DMS153 (cell line): ENCODE results near the gene DRD2.

Experiments
- DNase-seq: peaks from one replicate; lab custom pipeline; 2025; lab: John Stamatoyannopoulos, UW

The DRD2 gene

DNA sequence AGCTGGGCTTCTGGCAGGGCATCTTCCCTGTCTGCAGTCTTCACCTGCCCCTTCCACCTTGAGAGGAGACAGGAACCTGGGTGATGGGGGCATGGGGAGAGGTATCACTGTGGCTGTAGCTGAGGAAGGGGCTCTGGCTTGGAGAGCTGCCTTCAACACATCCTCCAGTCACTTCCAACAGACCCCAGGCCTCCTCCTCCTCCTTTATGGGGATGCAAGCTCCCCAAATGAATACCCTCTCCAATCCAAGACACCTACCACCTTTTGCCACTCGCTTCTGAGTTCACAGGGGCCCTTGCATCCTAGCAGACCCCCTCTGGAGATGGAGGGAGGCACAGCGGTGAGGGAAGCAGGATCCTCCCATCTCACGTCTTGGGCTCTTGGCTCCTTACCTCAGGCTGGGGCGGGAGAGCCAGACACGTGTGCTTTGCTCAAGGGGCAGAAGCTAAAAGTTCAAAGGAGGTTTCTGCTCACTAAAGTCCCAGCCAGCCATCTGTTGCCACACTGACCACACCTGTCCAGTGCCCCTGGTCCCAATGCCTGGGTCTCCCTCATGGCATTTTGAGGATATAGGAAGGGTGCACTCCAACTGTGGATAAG lies 74.5 kb downstream of the DRD2 start:
- DNase-seq: no peak

DNA sequence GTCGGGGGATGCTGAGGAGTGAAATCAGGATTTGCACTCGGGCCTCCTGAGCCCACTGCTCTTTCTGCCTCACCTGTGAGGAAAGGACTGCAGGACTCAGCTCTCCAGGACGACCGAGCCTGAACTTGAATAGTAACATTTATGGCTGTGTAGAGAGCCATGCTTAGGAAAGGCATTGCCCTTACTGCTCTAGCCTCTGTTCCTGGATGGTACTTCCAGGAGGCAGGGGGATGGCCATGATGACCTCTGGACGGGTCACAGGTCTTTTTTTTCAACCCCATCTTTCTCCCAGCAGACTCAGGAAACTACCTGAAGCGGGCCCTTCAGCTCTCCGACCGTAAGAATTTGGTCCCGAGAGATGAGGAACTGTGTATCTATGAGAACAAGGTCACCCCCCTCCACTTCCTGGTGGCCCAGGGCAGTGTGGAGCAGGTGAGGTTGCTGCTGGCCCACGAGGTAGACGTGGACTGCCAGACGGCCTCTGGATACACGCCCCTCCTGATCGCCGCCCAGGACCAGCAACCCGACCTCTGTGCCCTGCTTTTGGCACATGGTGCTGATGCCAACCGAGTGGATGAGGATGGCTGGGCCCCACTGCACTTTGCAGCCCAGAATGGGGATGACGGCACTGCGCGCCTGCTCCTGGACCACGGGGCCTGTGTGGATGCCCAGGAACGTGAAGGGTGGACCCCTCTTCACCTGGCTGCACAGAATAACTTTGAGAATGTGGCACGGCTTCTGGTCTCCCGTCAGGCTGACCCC lies 76.3 kb downstream of the DRD2 start:
- no peak for DNase-seq

DNA sequence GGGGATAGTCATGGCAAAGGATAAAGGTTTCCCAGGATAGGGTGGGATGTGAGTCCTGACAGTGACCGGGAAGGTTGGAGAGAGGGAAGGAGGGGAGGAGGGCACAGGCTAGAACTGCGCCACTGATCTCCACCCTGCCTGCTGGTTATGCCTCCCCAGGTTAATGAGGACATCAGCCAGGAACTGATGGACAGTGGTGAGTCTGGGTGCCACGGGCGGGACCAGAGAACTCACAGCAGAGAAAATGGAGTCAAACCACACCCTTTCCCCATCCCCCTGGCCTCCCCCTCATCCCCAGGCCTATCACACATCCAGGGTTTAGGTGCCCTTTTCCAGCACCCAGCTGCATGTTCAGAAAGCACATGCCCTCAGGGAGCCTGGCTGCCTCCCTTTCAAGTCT lies 77.4 kb downstream of the DRD2 start:
- DNase-seq: no peak

DNA sequence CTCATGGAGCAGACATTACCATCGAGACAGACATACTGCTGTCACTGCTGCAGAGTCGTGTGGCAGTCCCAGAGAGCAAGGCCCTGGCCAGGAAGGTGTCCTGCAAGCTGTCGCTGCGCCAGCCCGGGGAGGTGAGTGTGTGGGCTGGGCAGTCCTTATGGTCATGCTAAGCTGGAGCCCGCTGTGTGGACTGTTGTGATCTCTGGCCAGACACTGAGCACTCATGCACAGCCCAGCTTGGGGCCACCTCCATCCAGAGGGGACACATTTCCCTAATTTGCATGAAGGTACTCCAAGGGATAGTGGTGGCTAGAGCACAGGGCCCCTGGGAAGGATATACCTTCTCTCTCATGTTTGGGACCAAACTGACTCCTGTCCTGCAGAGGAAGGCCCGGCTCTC lies 78.0 kb downstream of the DRD2 start:
- DNase-seq: no peak

DNA sequence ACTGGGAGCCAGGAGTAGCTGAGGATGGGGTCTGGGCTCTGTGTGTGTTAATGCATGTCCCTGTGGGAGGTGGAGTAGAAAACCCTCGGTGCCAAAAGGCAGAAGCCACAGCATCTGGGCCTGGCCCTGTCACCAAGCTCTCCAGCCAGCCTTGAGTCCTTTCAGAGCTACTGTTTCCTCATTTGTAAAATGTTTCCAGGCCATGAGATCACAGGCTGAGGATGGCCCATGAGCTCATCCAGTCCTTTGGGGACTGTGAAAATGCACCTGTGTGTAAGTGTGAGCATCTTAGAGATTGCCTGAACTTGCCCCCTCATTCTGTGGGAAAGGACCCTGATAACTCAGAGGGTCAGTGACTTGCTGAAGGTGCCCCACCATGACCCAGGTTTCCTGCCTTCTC lies 78.5 kb downstream of the DRD2 start:
- no peak for DNase-seq

DNA sequence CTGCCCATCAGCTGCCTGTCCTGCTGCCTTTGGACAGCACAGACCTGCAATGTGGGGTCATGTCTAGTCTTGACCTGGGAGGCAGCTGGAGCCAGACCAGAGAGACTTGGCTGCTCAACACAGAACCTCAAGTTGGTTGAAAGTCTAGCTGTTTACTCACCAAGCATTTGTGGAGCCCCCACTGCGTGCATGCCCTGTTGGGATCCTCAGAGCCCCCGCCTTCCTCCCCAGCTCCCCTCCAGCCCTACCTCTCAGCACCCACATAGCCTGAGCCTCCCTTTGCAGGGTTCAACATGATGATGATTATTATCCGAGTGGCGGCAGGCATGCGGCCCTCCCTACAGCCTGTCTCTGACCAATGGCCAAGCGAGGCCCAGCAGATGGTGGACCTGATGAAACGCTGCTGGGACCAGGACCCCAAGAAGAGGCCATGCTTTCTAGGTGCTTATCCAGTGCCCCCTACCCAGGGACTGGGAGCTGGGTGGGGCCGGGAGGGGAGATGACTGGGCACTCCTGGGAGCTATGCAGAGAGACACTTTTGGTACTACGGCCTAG lies 79.3 kb downstream of the DRD2 start:
- DNase-seq: no peak

DNA sequence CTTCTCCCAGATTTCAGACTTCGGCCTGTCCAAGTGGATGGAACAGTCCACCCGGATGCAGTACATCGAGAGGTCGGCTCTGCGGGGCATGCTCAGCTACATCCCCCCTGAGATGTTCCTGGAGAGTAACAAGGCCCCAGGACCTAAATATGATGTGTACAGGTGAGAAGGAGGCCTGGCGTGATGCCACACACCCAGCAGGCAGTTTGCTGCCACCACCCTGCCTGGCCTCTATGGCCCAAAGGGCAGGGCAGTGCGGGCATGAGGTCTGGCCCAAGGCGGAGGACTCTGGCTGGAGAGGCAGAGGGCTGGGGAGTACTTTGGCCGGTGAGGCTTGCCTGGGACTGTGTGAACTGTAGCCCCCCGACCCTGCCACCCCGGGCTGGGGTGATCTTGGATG lies 80.3 kb downstream of the DRD2 start:
- DNase-seq: no peak

DNA sequence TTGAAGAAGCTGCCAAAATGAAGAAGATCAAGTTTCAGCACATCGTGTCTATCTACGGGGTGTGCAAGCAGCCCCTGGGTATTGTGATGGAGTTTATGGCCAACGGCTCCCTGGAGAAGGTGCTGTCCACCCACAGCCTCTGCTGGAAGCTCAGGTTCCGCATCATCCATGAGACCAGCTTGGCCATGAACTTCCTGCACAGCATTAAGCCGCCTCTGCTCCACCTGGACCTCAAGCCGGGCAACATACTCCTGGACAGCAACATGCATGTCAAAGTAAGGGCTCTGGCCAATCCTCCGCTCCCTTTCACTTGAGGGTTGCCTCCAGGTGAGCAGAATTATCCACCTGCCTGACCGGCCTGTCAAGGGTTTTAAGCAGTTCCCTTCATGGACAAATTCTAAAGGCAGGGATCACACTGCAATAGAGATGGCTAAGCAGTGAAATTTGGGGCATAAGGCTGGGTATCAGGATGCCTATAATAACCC lies 81.7 kb downstream of the DRD2 start:
- DNase-seq: no peak

DNA sequence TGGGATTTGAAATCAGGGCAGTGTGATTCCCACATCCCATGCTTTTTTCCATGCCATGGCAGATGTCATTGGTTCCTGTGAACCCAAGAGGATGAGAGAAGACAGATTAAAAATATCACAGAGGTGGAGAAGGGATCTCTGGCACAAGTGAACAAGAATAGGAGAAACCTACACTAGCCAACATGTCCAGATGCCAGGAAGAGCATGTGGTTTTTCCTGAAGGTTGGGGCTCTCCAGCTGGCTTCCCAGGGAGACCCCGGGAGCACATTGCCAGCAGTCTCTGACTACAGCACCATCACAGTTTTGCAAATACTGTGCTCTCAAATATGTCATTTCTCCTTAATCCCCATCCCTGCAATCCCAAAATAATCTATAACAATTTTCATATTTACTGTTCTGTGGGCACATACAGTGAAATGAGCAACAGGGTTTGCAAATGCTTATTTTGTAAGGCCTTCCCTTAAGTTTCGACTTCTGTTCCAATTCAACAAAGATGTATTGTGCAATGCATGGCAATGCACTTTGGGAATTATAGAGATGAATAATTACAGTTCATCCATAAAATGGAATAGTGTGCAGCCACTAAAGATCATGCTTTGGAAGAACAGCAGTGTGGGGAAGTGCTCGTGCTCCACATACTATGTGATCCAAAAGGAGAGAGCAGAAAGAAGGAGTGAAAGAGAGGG lies 82.8 kb downstream of the DRD2 start:
- no peak for DNase-seq

DNA sequence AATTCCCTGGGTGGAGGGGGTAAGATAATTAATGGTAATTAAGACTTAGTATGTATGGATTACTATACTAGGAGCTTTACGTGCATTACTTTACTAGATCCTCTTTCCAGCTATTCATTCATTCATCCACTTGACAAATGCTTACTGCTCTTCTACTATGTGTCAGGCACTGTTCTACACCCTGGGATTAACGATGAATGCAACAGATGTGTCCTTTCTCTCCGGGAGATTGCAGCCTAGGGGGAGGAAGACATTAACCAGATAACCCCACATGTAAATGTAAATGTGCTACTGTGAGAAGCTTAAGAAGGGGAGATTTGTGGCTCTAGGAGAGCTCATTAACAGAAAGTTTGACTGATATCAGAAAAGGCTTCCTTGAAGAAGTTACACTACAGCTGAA lies 85.9 kb downstream of the DRD2 start:
- no peak for DNase-seq

DNA sequence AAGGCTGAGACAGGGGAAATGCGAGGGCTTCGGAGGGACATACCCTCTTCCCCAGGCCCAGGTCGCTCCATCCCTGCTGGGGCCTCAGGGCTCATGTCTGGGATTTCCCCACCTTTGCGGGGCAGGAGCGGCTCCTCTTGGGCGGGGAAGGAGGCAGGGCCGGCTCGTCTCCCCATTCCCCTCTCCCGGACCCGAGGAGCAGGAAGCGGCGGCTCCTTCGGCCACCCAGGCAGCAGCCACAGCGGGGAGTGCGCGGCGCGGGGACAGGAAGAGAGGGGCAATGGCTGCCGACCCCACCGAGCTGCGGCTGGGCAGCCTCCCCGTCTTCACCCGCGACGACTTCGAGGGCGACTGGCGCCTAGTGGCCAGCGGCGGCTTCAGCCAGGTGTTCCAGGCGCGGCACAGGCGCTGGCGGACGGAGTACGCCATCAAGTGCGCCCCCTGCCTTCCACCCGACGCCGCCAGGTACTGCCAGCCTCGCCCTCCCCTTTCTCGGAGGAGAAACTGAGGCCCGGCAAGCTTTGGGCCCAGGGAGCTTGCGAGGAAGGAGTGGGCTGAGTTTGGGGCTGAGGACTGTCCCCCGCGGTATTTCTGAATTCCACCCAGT lies 87.5 kb downstream of the DRD2 start, which contains the start of gene ANKK1:
Gene ANKK1, plus strand, starts transcription at position 175 of the 607 bp plus-strand sequence. Its CDS starts 106 bp downstream, at position 281.
- no peak for DNase-seq

DNA sequence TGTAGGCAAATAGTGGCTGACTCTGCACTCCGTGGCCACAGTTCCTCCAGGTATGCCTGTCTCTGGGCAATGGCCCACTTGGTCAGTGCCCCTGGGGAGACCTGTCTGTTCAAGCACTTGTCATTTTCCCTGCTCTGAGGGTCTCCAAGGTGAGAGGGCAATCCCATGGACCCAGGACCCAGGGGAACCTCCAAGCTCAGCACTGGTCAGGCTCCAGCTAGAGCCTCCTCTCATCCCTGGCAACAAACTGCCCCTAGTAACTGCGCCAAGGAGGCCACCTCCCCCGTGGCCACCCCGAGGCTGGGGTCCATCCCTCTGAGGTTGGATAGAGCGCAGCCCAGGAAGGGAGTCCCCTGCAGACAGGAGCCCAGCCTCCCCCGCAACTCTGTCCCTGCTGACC lies 88.3 kb downstream of the DRD2 start:
- no peak for DNase-seq

DNA sequence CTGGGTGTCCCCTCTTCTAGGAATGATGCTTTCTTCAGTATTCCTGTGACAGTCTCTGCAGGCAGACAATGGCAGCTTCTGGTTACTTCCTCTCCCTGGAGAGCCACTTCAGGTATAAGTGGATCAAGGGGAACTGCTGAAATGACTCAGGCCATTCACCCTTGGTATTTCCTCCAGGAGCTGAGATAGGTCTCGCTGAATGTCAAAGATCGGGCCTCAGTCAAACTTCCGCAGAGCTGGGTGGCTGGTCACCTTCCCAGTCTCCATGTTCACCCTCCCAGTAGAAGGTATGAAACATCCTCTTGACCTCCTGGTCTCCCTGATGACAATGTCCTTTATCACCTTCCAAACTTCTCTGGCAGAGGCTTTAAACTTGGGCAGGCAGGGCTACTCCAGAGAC lies 89.4 kb downstream of the DRD2 start:
- DNase-seq: no peak

DNA sequence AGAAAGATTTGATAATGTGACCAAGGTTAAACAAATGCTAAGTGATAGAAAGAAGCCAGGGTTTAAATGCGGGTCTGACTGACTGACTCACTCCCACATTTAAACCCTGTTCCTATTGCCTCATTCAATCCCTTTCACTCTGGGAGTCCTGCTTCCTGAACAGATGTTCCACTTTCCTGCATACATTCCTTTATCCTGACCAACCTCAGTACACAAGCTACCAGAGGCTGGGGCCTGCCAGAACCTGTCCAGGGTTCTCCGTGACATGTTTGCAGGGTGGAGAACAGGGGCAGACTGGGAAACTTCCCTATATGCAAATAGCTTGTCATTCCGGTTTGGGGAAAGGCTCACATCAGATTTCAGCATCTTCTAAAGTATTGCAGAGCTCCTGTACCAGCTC lies 90.6 kb downstream of the DRD2 start:
- peak; percentile 72 for DNase-seq

DNA sequence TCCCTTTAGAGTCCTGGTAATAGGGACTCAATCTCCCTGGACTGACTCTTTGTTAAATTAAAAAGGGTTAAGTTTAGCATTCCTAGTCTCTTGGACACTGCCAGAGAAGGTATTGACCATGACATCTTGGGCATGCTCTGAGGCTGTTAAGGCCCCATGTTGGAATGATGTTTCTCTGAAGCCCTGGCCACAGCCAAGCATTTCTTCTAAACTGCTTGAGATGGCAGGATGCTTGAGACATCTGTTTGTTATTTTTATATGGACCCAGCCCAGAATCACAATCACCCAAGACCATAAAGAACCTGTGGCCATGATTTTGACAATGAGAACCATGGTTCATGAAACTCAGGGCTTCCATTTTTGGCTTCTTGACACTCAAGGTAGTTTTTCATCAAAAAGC lies 93.1 kb downstream of the DRD2 start:
- no peak for DNase-seq

DNA sequence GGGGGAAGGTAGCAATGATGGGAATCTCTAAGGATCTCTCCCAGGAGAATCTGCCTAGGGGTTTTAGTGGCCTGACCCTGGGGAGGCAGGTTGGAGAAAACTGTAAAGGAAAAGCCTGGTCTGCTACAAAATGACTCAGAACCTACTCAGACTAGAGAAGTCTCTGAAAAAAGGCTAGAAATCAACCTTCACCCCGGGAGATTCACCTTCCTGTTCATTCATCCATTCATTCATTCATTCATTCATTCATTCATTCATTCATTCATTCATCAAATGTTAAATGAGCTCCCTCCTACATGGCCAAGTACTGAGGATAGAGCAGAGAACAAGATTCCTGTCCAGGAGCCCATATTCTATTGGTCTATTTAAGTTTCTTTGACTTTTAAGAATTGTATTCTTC lies 96.5 kb downstream of the DRD2 start:
- no peak for DNase-seq

DNA sequence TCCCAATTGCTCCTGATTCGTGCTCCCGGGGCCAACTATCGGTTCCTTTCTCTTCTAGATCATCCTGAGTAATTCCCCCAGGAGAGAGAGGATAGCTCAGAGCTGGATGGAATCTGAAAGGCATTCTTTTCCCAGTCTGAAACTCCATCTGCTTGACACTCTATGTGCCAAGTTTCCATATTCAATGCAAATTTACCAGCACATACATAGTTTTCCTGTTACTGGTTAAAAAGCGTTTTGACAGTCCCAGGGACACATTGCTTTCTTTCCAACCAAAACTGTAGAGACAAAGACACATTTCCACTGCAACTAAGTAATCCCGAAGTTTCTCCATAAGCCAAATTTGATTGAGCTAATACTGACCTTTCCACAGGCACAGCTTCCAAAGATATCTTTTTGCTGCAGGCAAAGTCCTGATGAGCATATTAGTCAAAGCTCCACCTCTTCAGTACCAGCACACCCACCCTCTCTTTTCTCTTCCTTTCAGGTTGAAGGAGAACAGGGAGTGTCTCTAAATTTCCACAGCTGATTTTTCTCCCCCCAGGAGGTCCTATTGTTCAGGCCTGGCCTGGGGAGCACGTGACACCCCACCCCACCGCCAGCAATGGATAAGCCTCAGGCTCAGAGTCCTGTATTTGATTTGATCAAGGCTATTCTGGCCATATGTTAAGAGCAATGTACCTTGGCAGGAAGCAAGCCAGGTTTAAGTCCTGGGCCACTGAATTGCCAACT lies 97.4 kb downstream of the DRD2 start:
- no peak for DNase-seq

DNA sequence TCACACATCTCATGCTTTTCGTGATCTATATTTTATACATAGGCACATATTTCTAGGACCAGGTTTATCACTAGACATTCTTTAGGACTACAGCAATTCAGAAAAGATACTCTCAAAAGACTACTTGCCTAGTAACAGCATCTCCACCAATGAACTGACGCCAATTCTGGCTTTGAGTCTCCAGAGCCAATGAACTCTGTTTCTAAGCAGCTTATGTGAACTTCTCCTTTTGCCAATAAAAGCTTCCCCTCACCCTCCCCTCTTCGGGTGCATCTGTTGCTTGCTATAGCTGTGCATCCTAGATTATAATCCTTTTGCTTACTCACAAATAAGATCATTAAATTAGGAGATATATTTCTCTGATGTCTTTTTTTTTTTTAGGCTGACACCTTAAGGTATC lies 99.0 kb downstream of the DRD2 start:
- DNase-seq: no peak

DNA sequence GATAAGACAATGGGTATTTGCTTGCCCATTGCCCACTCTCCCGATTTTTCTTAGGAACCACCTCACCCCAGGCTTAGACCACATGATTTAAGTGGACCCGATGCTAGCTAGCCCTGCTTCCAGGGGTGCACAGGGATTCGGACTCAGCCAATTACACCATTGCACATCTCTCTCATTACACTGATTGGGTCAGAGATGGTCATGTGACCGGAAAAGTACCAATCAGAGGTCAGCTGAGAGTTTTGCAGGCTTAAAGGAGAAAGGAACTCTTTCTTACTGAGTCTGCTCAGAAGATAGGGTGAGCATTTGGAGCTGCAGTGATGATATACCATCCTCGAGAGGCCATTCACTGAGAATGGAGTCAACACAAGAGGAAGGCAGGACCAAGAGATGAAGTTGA lies 99.8 kb downstream of the DRD2 start:
- DNase-seq: no peak

DNA sequence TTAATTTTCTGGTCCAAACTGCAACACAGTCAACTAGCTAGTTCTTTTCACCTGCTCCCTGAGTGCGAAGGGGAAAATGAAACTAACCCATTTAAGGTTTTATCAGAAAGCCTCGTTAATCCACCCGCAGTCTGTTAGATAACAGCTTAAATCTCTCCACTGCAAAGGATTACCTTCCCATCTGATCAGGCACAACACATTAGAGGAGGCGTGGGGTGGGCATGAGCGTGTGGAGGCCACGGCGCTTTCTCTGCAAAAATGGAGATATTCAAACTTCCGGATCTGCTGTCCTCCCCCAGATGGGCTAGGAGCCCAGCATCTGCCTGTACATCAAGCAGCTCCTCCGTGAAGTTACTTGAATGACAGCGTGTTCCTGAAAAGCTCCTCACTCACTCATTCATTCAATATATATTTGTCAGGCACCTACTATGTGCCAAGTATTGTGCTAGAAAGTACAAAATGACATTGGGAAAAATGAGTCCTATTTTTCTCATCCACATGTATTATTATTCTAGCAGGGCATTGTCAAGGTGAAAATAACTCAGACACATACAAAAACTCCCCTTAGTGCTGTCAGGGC lies 101.1 kb downstream of the DRD2 start:
- DNase-seq: no peak

DNA sequence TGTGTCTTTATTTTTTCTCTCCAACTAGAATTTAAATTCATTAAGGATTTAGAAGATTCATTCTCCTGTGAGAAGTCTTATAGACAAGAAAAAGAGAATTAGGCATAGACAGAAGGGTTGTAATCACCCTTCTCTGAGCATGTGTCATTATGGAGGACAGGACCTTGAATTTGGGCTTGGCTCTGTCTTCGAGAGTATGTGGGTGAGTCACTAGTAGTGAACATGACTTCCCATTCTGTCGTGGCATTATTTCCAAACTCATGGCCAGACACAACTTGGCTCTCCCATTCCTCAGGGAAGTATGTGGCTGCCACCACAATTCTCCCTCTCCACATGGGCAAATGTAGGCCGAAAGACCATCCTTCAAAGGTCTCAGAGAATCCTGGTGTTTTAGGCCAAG lies 101.9 kb downstream of the DRD2 start:
- DNase-seq: no peak
